Activated T-cell treated with anti-CD3 and anti-CD28 coated beads, Interleukin-2, amount 50 U/mL, for 1 hour (primary cell): Measurements from ENCODE around the gene NEURL1B.
"Not testable (repeated sequence)": the region's sequence is repeated elsewhere in the genome, so short reads cannot be mapped to it uniquely, and the experiment has no call there.

Experiments
- DNase-seq: peaks from one replicate; pipeline ENCODE4 v3.0.0-alpha.2; 2020

Gene NEURL1B

DNA sequence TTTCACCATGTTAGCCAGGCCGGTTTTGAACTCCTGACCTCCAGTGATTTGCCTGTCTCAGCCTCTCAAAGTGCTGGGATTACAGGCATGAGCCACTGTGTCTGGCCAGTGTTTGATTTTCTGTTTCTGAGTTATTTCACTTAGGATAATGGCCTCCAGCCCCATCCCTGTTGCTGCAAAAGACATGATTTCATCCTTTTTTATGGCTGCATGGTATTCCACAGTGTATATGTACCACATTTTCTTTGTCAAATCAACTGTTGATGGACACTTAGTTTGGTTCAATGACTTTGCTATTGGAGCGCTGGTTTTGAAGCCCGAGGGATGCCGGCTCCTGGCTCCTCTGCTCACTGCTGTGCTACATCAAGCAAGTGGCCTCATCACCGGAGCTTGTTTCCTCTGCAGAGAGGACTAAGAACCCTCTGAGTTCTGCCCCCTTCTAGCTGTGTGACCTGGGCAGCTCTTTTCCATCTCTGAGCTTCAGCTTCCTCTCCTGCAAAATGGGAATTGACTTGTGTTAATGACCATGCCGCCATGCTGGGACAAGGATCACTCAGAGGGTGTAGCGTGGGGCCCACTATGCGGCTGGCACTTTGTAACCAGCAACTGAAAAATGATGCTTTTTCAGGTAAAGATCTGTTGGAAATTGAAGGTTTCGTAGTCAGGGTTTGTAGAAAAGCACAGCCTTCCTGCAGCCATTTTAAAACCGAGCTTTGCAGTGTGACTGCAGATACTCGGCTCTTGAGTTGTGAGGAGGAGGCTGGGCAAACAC lies 4.6 kb upstream of the NEURL1B start:
- DNase-seq: no peak

DNA sequence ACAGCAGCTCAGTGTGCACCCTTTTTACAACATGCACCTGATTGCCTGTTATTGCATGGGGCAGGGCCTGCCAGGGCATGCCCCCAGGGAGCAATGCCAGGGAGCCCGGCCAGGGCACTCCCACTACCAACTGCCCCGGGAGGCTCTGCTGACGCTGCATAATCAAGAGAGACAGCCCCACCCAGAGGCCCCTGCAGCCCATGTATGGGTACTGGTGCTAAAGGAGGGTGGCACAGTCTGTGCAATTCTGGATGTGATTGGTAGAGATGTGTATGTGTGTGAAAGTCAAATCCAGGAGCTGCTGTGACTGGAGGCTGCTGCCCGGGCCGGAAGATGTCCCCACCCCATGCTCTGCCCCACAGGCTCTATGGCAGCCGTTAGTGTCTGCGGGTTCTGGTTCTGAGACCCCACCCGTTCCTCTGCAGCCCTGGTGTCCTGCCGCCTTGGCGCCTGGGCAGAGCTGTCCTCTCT lies 3.9 kb upstream of the NEURL1B start:
- no peak for DNase-seq

- DNase-seq: no peak
These were observed 3.3 kb upstream of the NEURL1B start for GRCh38 chr5:172637740-172638139.

- DNase-seq: no peak
These were observed 2.8 kb upstream of the NEURL1B start for GRCh38 chr5:172638209-172638768.

DNA sequence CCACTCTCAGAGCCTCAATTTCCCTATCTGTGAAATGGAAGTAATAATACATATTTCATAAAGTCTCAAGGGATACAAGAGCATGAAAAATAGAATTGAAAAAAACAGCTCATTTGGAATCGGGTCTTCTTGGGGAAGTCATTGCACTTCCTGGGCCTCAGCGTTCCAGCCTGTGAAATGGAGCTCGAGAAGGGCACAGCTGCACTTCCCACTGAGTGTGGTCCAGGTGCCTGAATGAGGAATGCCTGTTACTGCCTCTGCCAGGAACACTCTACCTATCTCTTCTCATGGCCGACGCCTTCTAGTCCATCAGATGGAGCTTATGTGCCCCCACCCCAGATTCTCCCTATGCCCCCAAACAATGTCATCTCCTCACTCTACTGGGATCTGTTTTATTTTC lies 924 bp upstream of the NEURL1B start:
- DNase-seq: no peak

- peak; percentile 19 for DNase-seq
These were observed 442 bp downstream of the NEURL1B start for GRCh38 chr5:172641359-172642050.

DNA sequence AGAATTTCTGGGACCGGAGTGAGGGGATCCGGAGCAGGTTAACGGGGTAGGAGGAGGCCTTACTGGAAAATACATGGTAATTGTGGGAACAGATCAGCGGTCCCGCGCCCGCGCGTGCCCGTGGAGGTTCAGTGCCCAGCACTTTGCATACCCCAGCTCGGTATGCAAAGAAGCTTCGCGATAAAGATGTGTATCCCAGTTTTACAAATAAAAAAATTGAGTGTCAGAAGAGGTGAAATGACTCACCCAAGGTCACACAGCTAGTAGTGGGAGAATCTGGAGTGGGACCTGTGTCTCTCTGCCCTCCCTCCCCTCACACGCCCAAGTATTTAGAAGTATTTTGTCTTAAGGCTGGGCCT lies 967 bp downstream of the NEURL1B start:
- no peak for DNase-seq

- no peak for DNase-seq
These were observed 1.4 kb downstream of the NEURL1B start for GRCh38 chr5:172642486-172642885.

DNA sequence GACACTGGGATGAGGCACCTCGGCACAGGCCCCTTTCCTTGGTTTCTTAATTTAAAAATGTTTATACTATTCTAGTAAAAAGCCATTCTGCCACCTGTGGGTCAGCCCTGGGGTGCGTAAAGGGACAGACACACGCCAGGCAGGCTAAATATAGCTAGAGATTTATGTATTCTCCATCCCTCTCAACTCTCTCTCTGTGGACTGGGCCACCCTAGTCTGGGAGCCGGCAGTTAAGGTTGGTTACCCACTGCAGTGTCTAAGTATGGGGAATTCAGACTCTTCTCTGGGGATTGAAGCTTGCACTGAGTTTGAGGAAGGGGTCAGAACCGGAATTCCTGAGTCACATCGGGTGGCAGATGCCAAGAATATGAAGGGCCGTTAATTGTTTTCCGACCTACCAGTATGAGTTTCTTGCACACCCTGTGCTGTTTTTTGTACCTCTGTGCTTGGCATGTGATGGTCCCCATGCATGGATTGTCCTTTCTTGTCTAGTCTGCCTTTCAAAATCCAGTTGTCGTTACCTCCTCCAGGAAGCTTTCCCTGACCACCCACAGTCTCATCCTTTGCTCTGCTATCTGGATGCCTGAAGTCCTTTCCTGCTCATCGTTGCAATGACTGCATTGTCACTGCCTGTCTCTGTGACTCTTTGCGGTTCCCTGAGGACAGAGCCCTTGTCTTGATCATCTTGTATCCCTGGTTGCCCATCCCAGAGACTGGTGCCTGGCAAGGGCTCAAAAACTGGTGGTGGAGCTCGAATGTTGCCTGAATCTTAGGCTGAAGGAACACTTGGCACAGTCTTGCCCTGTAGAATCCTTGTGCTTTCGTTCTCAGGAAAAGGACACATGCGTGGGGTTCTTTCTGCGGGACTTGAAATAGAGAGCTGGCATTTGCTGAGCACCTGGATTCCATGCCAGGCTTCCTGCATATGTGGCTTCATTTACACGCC lies 2.1 kb downstream of the NEURL1B start:
- DNase-seq: no peak

DNA sequence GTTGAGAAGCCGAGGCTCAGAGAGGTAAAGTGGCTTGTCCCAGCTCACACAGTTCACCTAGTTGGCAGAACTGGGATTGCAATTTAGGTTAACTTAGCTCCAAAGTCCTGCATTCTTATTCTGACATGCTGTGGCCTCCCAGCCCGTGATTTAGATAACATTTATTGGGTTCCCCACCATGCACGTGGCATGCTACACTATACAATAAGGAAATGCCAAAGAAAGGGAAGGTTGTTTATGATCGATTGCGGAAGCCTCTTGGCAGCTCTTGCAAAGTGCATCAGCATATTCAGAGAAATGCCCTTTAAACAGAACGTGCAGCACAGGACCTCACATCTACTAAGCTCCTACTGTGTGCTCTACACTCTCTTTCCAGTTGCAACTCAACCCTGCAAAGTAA lies 3.2 kb downstream of the NEURL1B start:
- DNase-seq: no peak

DNA sequence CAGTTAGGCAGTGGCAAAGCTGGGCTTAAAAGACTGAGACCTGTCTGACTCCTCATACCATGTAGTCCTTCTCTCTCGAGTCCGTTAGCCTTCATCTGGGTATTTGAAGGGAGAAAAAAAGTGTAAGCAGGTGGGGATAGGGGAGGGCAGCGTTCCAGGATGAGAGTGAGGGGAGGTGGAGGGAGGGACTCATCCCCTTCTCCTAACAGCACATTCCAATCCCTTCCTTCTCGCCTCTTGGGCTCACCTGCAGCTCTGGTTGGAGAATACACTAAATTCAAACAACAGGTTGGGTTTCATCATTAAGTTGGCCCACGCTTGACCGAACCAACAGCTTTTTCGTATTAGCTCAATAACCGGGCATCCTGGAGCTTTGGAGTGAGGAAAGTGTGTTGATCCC lies 3.6 kb downstream of the NEURL1B start:
- no peak for DNase-seq

GRCh38 chr5:172645271-172646055 lies 4.4 kb downstream of the NEURL1B start:
- DNase-seq: no peak

DNA sequence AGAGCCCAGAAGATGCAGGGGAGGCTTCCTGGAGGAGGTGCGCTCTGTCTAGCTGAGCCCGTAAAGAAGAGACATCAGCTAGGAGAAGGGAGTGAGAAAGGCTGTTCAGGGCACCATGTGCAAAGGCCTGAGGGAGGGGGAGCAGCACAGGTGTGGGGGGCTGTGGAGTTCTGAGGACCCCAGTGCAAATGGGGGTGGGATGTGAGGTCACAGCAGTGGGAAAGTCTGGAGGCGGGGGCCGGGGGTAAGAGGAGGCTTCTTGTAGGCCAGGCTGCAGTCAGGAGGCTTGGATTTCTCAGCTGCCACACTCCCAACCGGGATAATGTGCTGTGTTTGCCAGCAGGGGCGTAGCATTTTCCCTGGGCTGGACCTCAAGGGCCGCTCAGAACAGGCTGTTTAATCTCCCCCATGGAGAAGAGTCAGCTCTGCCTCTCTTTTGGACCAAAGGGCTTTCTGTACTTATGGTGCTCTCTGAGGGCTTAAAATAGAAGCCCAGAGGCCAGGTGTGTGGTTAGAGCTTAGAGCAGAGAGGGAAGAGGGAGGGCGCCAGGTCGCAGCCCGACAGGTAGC lies 5.7 kb downstream of the NEURL1B start:
- no peak for DNase-seq

GRCh38 chr5:172647352-172648012 lies 6.4 kb downstream of the NEURL1B start:
- DNase-seq: no peak

GRCh38 chr5:172648013-172648381 lies 6.9 kb downstream of the NEURL1B start:
- no peak for DNase-seq

GRCh38 chr5:172648755-172649154 lies 7.7 kb downstream of the NEURL1B start:
- no peak for DNase-seq

DNA sequence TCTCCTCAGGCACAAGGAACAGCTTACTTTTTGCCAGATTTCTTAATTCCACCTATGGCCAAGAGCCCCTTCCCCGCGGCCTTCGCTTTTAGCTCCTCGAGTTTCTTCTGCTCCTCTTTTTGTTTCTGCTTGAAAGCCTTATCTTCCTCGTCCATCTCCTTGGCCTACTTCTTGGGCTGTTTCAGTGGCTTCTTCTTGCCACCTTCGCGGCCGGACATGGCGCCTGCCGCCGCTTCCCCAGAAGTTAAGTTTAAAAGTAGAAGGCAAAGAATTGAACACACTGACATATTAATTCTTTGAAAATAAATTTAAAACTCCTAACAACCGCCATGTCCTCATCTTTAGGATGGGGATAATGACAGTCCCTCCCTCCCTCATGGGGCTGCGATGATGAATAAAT lies 15.4 kb downstream of the NEURL1B start:
- DNase-seq: not testable (repeated sequence)

GRCh38 chr5:172657524-172658233 lies 16.6 kb downstream of the NEURL1B start:
- not testable (repeated sequence) for DNase-seq

DNA sequence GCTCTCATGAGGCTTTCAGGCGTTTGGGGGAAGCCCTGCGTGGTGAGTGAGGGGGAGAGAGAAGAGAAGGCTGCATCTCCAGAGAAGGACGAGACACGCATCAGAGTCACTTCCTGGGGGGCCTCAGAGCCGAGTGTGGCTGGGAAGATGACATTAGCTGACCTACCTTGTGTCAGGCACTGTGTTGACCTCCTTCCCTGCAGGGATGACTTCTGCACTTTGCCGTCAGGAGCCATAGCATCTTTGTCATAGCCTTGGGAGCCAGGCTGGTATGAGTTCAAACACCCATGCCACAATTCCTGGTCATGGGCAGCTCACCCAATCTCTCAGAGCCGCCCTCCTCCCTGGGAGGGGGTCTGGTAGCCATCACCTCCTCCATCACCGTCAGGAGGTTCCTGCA lies 17.3 kb downstream of the NEURL1B start:
- DNase-seq: no peak

DNA sequence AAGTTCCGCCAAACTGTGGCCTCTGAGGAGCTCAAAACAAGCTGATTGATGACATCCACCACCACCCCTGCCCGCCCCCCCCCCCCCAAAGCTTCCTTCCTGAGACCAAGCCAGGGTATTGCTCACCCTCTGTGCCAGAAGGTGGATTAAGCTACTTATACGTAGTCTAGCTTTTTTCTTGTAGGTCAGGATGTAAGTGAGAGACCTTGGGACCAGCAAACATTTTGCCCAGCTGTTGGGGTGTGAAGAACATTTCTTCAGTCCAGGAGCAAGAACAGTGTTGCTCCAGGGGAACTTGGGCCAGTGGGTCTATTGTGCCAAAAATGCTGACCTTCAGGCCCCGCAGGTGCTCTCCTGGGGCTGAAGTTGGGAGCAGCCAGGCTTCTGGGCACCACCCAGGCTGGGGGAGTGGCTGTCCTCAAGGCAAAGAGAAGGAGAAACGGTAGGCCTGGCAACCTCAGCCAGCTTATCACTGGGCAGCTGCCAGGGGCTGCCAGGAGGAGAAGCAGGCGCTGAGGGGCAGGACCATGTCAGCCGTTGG lies 18.0 kb downstream of the NEURL1B start:
- DNase-seq: no peak

GRCh38 chr5:172659570-172659908 lies 18.5 kb downstream of the NEURL1B start:
- DNase-seq: no peak
